Limb (tissue), 2 donors: Measurements from ENCODE around the gene METTL3.

Experiments used
- DNase-seq, 2 donors: peaks; one replicate each; pipeline ENCODE4 v3.0.0-alpha.2; 2016; ENCODE audit errors: extremely low spot score in 2 of 2

Gene METTL3

GRCh38 chr14:21476925-21477681 lies 34.0 kb downstream of the METTL3 start, which contains the start of the genes RAB2B and TOX4:
Gene RAB2B (minus strand): TSS chr14:21476959. CDS start chr14:21476872, 87 bp downstream.
Gene TOX4 (plus strand): TSS chr14:21477195. CDS start chr14:21477279, 84 bp downstream.
- peak; percentile 98 to 99 for DNase-seq

GRCh38 chr14:21476523-21476924 lies 34.6 kb downstream of the METTL3 start:
- peak in 1 of 2 donors; percentile 92 for DNase-seq

- DNase-seq, result no peak
Observed at GRCh38 chr14:21475767-21476522, 35.2 kb downstream of the METTL3 start.

GRCh38 chr14:21467616-21468015 lies 43.5 kb downstream of the METTL3 start:
- DNase-seq, result no peak

GRCh38 chr14:21455912-21456667 lies 55.0 kb downstream of the METTL3 start, which contains the start of gene CHD8:
Gene CHD8 (minus strand): TSS chr14:21456123. CDS start chr14:21431643, 24,480 bp downstream.
- DNase-seq, result peak; percentile 98 to 100

- DNase-seq, result no peak
Observed at GRCh38 chr14:21455592-21455911, 55.6 kb downstream of the METTL3 start.

- DNase-seq, result no peak
Observed at GRCh38 chr14:21454843-21455544, 56.1 kb downstream of the METTL3 start.

- DNase-seq, result no peak
Observed at GRCh38 chr14:21449899-21450216, 61.3 kb downstream of the METTL3 start.
